ENCODE results near the gene SLC19A1.

- no peak for TF ChIP-seq CTCF (conservative IDR thresholded peaks at IDR 0.05)
- no peak for TF ChIP-seq EZH2 (IDR thresholded peaks at IDR 0.05; ENCODE audit: low read depth)
These were observed 38.2 kb downstream of the SLC19A1 start for GRCh38 chr21:45504021-45504515.

Data from PC-9 (cell line).